GM23248 (cell line): Measurements from ENCODE around the gene CEP112.

Experiments used
- EZH2 ChIP-seq: fragments of 200-600 bp; sonication (generic); IDR thresholded peaks from 2 replicates; pipeline ENCODE4 v1.6.1; 2018; ENCODE audit warnings: antibody characterized with exemption, mild to moderate bottlenecking; ENCODE audit not compliant: insufficient read depth, poor library complexity, severe bottlenecking
- EZH2phosphoT487 ChIP-seq: fragments of 200-600 bp; sonication (generic); IDR thresholded peaks from 2 replicates; pipeline ENCODE4 v1.6.1; 2018; ENCODE audit warnings: antibody characterized with exemption, moderate library complexity, mild to moderate bottlenecking, low read depth; ENCODE audit not compliant: insufficient read depth

DNA sequence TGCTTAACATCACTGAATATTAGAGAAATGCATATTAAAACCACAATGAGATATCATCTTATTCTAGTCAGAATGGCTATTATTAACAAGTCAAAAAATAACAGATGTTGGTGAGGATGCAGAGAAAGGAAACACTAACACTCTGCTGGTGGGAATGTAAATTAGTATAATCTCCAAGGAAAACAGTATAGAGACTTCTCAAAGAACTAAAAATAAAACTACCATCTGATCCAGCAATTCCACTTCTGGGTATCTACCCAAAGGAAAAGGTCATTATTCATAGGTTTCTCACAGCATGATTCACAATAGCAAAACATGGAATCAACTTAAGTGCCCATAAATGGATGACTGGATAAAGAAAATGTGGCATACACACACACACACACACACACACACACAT lies 166.4 kb downstream of the CEP112 start:
- no peak for TF ChIP-seq EZH2
- TF ChIP-seq EZH2phosphoT487: no peak
